Lower leg skin (tissue), 3 donors: ENCODE data around the gene CTNNA2.

Source experiments
- POLR2A ChIP-seq, 2 donors: fragments of 450-650 bp; IDR thresholded peaks; one replicate each; pipeline ENCODE4 v1.6.1; 2016 to 2017; ENCODE audit warnings: antibody characterized with exemption in 2 of 2, mild to moderate bottlenecking in 1 of 2, moderate library complexity in 1 of 2
- TF ChIP-seq, protein P1 (sequence below), 3 donors: fragments of 450-650 bp; IDR thresholded peaks; one replicate each; pipeline ENCODE4 v1.5.1; 2016; ENCODE audit warnings: antibody characterized with exemption in 3 of 3, mild to moderate bottlenecking in 3 of 3, moderate library complexity in 2 of 3

DNA sequence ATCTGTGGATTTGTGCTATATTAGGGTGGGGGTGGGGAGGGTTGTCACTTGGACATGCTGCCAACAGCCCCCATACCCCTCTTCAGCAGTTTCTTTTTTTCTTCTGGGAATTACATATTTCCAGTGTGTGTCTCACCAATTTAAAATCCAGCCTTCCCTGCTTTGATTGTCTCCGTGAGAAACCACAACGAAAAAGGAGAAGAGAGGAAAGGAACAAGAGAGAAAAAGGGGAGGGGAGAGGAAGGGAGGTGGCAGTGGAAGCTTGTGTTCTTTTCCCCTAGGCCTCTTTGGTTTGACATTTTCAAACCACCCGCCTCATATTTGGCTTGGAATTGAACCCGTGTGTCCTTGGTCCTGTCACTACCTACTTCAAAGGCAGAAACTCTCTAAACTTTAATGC lies 860 bp downstream of the CTNNA2 start:
- TF ChIP-seq POLR2A (IDR thresholded peaks at IDR 0.05) = no peak
- TF ChIP-seq, protein P1, sequence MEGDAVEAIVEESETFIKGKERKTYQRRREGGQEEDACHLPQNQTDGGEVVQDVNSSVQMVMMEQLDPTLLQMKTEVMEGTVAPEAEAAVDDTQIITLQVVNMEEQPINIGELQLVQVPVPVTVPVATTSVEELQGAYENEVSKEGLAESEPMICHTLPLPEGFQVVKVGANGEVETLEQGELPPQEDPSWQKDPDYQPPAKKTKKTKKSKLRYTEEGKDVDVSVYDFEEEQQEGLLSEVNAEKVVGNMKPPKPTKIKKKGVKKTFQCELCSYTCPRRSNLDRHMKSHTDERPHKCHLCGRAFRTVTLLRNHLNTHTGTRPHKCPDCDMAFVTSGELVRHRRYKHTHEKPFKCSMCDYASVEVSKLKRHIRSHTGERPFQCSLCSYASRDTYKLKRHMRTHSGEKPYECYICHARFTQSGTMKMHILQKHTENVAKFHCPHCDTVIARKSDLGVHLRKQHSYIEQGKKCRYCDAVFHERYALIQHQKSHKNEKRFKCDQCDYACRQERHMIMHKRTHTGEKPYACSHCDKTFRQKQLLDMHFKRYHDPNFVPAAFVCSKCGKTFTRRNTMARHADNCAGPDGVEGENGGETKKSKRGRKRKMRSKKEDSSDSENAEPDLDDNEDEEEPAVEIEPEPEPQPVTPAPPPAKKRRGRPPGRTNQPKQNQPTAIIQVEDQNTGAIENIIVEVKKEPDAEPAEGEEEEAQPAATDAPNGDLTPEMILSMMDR (IDR thresholded peaks at IDR 0.05) = no peak
